Keratinocyte (primary cell): ENCODE data around the gene C7orf57. TPM values are rescaled to one million over a fixed set of nuclear protein-coding genes. Genes with fewer than 3 reads are reported as not detected.
"Not testable (repeated sequence)": the region's sequence is repeated elsewhere in the genome, so short reads cannot be mapped to it uniquely, and the experiment has no call there.

ENCODE experiments used
- DNase-seq: peaks from one replicate; pipeline ENCODE4 v3.0.0-alpha.2; 2011; ENCODE audit warnings: low read depth, missing footprints, low spot score
- FAIRE-seq: peaks from 2 replicates; lab custom pipeline; 2011; peaks lifted over from hg19 to GRCh38; lab: Jason Lieb, UNC
- H2AFZ ChIP-seq: 2 replicates; pipeline ENCODE4 v1.6.0; 2012; ENCODE audit warnings: low read length, control low read depth, inconsistent platforms; ENCODE audit not compliant: control insufficient read depth
- H3K27ac ChIP-seq: 2 replicates; pipeline ENCODE4 v1.5.1; 2011; ENCODE audit warnings: low read length; ENCODE audit not compliant: control insufficient read depth, insufficient read depth
- H3K27me3 ChIP-seq: 3 replicates; pipeline ENCODE4 v1.6.0; 2011; ENCODE audit warnings: low read length; ENCODE audit not compliant: control insufficient read depth, insufficient read depth; ENCODE audit errors: extremely low read depth
- H3K36me3 ChIP-seq, 2 experiments: 2 replicates in 1 of 2; 3 replicates in 1 of 2; pipeline ENCODE4 v1.5.1; 2011; ENCODE audit warnings: low read length in 2 of 2, mild to moderate bottlenecking in 1 of 2; ENCODE audit not compliant: control insufficient read depth in 2 of 2, insufficient read depth in 2 of 2; ENCODE audit errors: extremely low read depth in 1 of 2
- H3K4me1 ChIP-seq: 3 replicates; pipeline ENCODE4 v1.5.1; 2011; ENCODE audit warnings: low read length; ENCODE audit not compliant: control insufficient read depth, insufficient read depth; ENCODE audit errors: extremely low read depth
- H3K4me2 ChIP-seq: 3 replicates; pipeline ENCODE4 v1.6.0; 2011; ENCODE audit warnings: low read depth, low read length; ENCODE audit not compliant: control insufficient read depth, insufficient read depth; ENCODE audit errors: extremely low read depth
- H3K4me3 ChIP-seq, 3 experiments: fragments of 200-600 bp in 1 of 3; sonication (generic) in 1 of 3; 2 replicates in 2 of 3; 3 replicates in 1 of 3; pipeline ENCODE4 v1.5.1; 2011 to 2016; ENCODE audit warnings: low read length in 3 of 3, mild to moderate bottlenecking in 3 of 3, control low read depth in 2 of 3, inconsistent platforms in 1 of 3, low read depth in 1 of 3, mixed read lengths in 1 of 3, mixed run types in 1 of 3, moderate library complexity in 1 of 3; ENCODE audit not compliant: control insufficient read depth in 2 of 3, insufficient read depth in 2 of 3; ENCODE audit errors: extremely low read depth in 1 of 3
- H3K79me2 ChIP-seq: 2 replicates; pipeline ENCODE4 v1.6.0; 2012; ENCODE audit warnings: low read length; ENCODE audit not compliant: control insufficient read depth, insufficient read depth
- H3K9ac ChIP-seq: 3 replicates; pipeline ENCODE4 v1.6.0; 2011; ENCODE audit warnings: low read length; ENCODE audit not compliant: control insufficient read depth, insufficient read depth; ENCODE audit errors: extremely low read depth
- H3K9me1 ChIP-seq: 3 replicates; pipeline ENCODE4 v1.6.0; 2011; ENCODE audit warnings: low read length; ENCODE audit not compliant: control insufficient read depth, insufficient read depth; ENCODE audit errors: extremely low read depth
- H3K9me3 ChIP-seq: 2 replicates; pipeline ENCODE4 v1.5.1; 2012; ENCODE audit warnings: low read depth, low read length; ENCODE audit not compliant: control insufficient read depth
- H4K20me1 ChIP-seq: 3 replicates; pipeline ENCODE4 v1.6.0; 2011; ENCODE audit warnings: low read length; ENCODE audit not compliant: control insufficient read depth, insufficient read depth; ENCODE audit errors: extremely low read depth
- CTCF ChIP-seq, 3 experiments: IDR thresholded peaks in 1 of 3; conservative IDR thresholded peaks in 1 of 3; optimal IDR thresholded peaks in 1 of 3; 2 replicates in 2 of 3; 3 replicates in 1 of 3; pipeline versions ENCODE3 to v1.5.1; 2011; ENCODE audit warnings: low read length in 3 of 3, mild to moderate bottlenecking in 3 of 3, moderate library complexity in 2 of 3, control low read depth in 1 of 3, inconsistent platforms in 1 of 3; ENCODE audit not compliant: insufficient read depth in 2 of 3; ENCODE audit errors: extremely low read depth in 1 of 3
- EZH2 ChIP-seq: IDR thresholded peaks from one replicate; pipeline ENCODE4 v1.6.1; 2012; ENCODE audit warnings: inconsistent platforms, mild to moderate bottlenecking, low read length, moderate library complexity
- dilution Hi-C: fragments of 300-500 bp; cut with MboI; formaldehyde crosslinking; loops from one replicate; pipeline ENCODE4 v1.7.0; 2020; ENCODE audit warnings: low sequenced_read_pairs; ENCODE audit not compliant: extremely low pct_ligation_motif_present
- polyA plus RNA-seq, 5 experiments: library from polyadenylated mRNA; depleted of rRNA in 3 of 5; stranded (reverse) in 3 of 5; stranded (forward) in 1 of 5; unstranded in 1 of 5; fragments of >200 nt; gene quantifications; 1 replicate in 1 of 5; 2 replicates in 3 of 5; 3 replicates in 1 of 5; pipeline versions ENCODE4 v1.2.1 to v1.2.3, GENCODE V29; 2011 to 2012; ENCODE audit warnings: missing spikeins in 2 of 5, low read depth in 1 of 5, low replicate concordance in 1 of 5

C7orf57 gene
- polyA plus RNA-seq, 1 donor (not counting 4 experiments of a cell fraction or from before 2014, with no cell fraction given), result 0.60 TPM

- Histone ChIP-seq H3K36me3 (no peaks in the 10 kb centered on the region), H3K4me2 (no peak overlapping the region), H3K9me3 (no peaks in the 10 kb centered on the region), H3K9ac (no peak overlapping the region), H2AFZ (no peak overlapping the region), H4K20me1 (no peaks in the 10 kb centered on the region), H3K27ac (no peak overlapping the region), H3K4me3 (no peak overlapping the region), H3K9me1 (no peaks in the 10 kb centered on the region), H3K79me2 (no peaks in the 10 kb centered on the region), H3K4me1 (peaks cover 4% of the 10 kb centered on the region), H3K27me3 (no peaks in the 10 kb centered on the region)
- dilution Hi-C loops, result no loop called here
- DNase-seq (no peak), FAIRE-seq (no peak)
- no peak for TF ChIP-seq EZH2
- no peak for TF ChIP-seq CTCF (optimal IDR thresholded peaks at IDR 0.05 in 1 of 3, IDR thresholded peaks at IDR 0.05 in 1 of 3, conservative IDR thresholded peaks at IDR 0.05 in 1 of 3; ENCODE audit: extremely low read depth in 1 of 3, insufficient read depth in 2 of 3, low read length in 3 of 3)
Measured at GRCh38 chr7:47999413-47999812, 35.9 kb upstream of the C7orf57 start.

- H3K4me1 ChIP-seq, FAIRE-seq, dilution Hi-C loops, H3K36me3 ChIP-seq, DNase-seq, H3K27ac ChIP-seq, H3K9me3 ChIP-seq, H3K4me3 ChIP-seq, H3K79me2 ChIP-seq, H2AFZ ChIP-seq, H3K4me2 ChIP-seq, H3K9ac ChIP-seq, H3K27me3 ChIP-seq, H4K20me1 ChIP-seq, H3K9me1 ChIP-seq: not testable (repeated sequence)
Measured at GRCh38 chr7:48000164-48000563, 35.2 kb upstream of the C7orf57 start.

GRCh38 chr7:48004032-48004431, 31.3 kb upstream of the C7orf57 start:
- Histone ChIP-seq H3K4me1 (peaks cover 4% of the 10 kb centered on the region), H3K9me1 (no peaks in the 10 kb centered on the region), H3K9ac (no peak overlapping the region), H3K36me3 (no peaks in the 10 kb centered on the region), H3K79me2 (no peaks in the 10 kb centered on the region), H3K27ac (no peak overlapping the region), H3K27me3 (no peaks in the 10 kb centered on the region), H2AFZ (no peak overlapping the region), H3K4me3 (no peak overlapping the region), H4K20me1 (no peaks in the 10 kb centered on the region), H3K9me3 (no peaks in the 10 kb centered on the region), H3K4me2 (no peak overlapping the region)
- dilution Hi-C loops, result no loop called here
- TF ChIP-seq CTCF (optimal IDR thresholded peaks at IDR 0.05 in 1 of 3, IDR thresholded peaks at IDR 0.05 in 1 of 3, conservative IDR thresholded peaks at IDR 0.05 in 1 of 3; ENCODE audit: extremely low read depth in 1 of 3, insufficient read depth in 2 of 3, low read length in 3 of 3), result no peak
- no peak for TF ChIP-seq EZH2
- FAIRE-seq (no peak), DNase-seq (no peak)
